GM06990 (cell line): Measurements from ENCODE around the gene HS2ST1.

Experiments
- DNase-seq: peaks from one replicate; pipeline ENCODE4 v3.0.0-alpha.2; 2011; ENCODE audit not compliant: insufficient read length; ENCODE audit errors: extremely low read depth
- H3K27me3 ChIP-seq: replicated peaks from 2 replicates; pipeline ENCODE4 v1.6.0; 2011; ENCODE audit warnings: low read length; ENCODE audit not compliant: control insufficient read depth, insufficient read depth
- H3K36me3 ChIP-seq: 2 replicates; pipeline ENCODE4 v1.5.1; 2011; ENCODE audit warnings: low read length; ENCODE audit not compliant: control insufficient read depth, insufficient read depth
- H3K4me3 ChIP-seq: replicated peaks from 2 replicates; pipeline ENCODE4 v1.5.1; 2011; ENCODE audit warnings: low read depth, mild to moderate bottlenecking, control low read depth, low read length
- CTCF ChIP-seq: IDR thresholded peaks from 2 replicates; pipeline ENCODE4 v1.5.1; 2011; ENCODE audit warnings: low read length, control low read depth, mild to moderate bottlenecking, inconsistent platforms; ENCODE audit not compliant: insufficient read depth, poor library complexity, severe bottlenecking

The HS2ST1 gene

GRCh38 chr1:87084244-87084836 lies 169.9 kb downstream of the HS2ST1 start:
- no peak overlapping the region for H3K4me3 ChIP-seq
- no peak for TF ChIP-seq CTCF
- H3K36me3 ChIP-seq: no peaks in the 10 kb centered on the region; the same call in 1 of the 2 replicates
- DNase-seq: no peak
- H3K27me3 ChIP-seq: no peaks in the 10 kb centered on the region

- DNase-seq: no peak
- TF ChIP-seq CTCF: no peak
- no peaks in the 10 kb centered on the region; the same call in 1 of the 2 replicates for H3K36me3 ChIP-seq
These were observed 171.7 kb downstream of the HS2ST1 start for GRCh38 chr1:87086120-87086519.

GRCh38 chr1:87089070-87089736 lies 174.8 kb downstream of the HS2ST1 start:
- no peak overlapping the region for H3K4me3 ChIP-seq
- no peaks in the 10 kb centered on the region; the same call in 1 of the 2 replicates for H3K36me3 ChIP-seq
- no peak for DNase-seq
- TF ChIP-seq CTCF: no peak
- no peaks in the 10 kb centered on the region for H3K27me3 ChIP-seq

More at GRCh38 chr1:87086120-87086519, 171.7 kb downstream of the HS2ST1 start:
- Histone ChIP-seq H3K4me3 (no peak overlapping the region), H3K27me3 (no peaks in the 10 kb centered on the region)

GRCh38 chr1:87089823-87090222 lies 175.4 kb downstream of the HS2ST1 start:
- TF ChIP-seq CTCF: no peak
- Histone ChIP-seq H3K4me3 (no peak overlapping the region), H3K27me3 (no peaks in the 10 kb centered on the region), H3K36me3 (no peaks in the 10 kb centered on the region)
- no peak for DNase-seq

GRCh38 chr1:87091425-87091824 lies 177.0 kb downstream of the HS2ST1 start:
- TF ChIP-seq CTCF: no peak
- no peaks in the 10 kb centered on the region for H3K27me3 ChIP-seq
- H3K36me3 ChIP-seq: no peaks in the 10 kb centered on the region
- no peak for DNase-seq
- no peak overlapping the region for H3K4me3 ChIP-seq
